Cerebellar nuclear complex (tissue), 1 donor: Measurements from ENCODE around the gene TBC1D22A.
"Not testable (repeated sequence)": the region's sequence is repeated elsewhere in the genome, so short reads cannot be mapped to it uniquely, and the experiment has no call there.

ENCODE experiments used
- DNase-seq, 2 experiments: peaks; one replicate each; lab custom pipeline; 2025; lab: John Stamatoyannopoulos, UW

The TBC1D22A gene

GRCh38 chr22:47124451-47124881 lies 362.0 kb downstream of the TBC1D22A start:
- DNase-seq, result no peak

- no peak for DNase-seq
These were observed 362.5 kb downstream of the TBC1D22A start for GRCh38 chr22:47124961-47125360.

GRCh38 chr22:47125603-47126002 lies 363.2 kb downstream of the TBC1D22A start:
- DNase-seq, result no peak

GRCh38 chr22:47126344-47126811 lies 363.9 kb downstream of the TBC1D22A start:
- DNase-seq, result no peak

- no peak for DNase-seq
These were observed 365.0 kb downstream of the TBC1D22A start for GRCh38 chr22:47127441-47127871.

GRCh38 chr22:47128216-47128615 lies 365.8 kb downstream of the TBC1D22A start:
- DNase-seq, result no peak

GRCh38 chr22:47128622-47129215 lies 366.3 kb downstream of the TBC1D22A start:
- DNase-seq, result no peak

GRCh38 chr22:47129902-47130635 lies 367.6 kb downstream of the TBC1D22A start:
- no peak for DNase-seq

- DNase-seq, result peak; percentile 59 to 61
These were observed 368.6 kb downstream of the TBC1D22A start for GRCh38 chr22:47130883-47131631.

- no peak for DNase-seq
These were observed 369.4 kb downstream of the TBC1D22A start for GRCh38 chr22:47131632-47132427.

- DNase-seq, result no peak
These were observed 370.0 kb downstream of the TBC1D22A start for GRCh38 chr22:47132428-47132825.

- no peak for DNase-seq
These were observed 370.9 kb downstream of the TBC1D22A start for GRCh38 chr22:47133061-47133969.

GRCh38 chr22:47134222-47134621 lies 371.8 kb downstream of the TBC1D22A start:
- no peak for DNase-seq

GRCh38 chr22:47135338-47135737 lies 372.9 kb downstream of the TBC1D22A start:
- DNase-seq, result no peak

GRCh38 chr22:47136050-47136449 lies 373.6 kb downstream of the TBC1D22A start:
- no peak for DNase-seq

- DNase-seq, result no peak
These were observed 374.2 kb downstream of the TBC1D22A start for GRCh38 chr22:47136671-47137070.

GRCh38 chr22:47139013-47139789 lies 376.8 kb downstream of the TBC1D22A start:
- no peak for DNase-seq

- no peak for DNase-seq
These were observed 377.3 kb downstream of the TBC1D22A start for GRCh38 chr22:47139790-47140119.

- DNase-seq, result not testable (repeated sequence)
These were observed 378.5 kb downstream of the TBC1D22A start for GRCh38 chr22:47140975-47141374.

GRCh38 chr22:47142427-47143046 lies 380.1 kb downstream of the TBC1D22A start:
- no peak for DNase-seq
